IMR-90 (cell line): Measurements from ENCODE around the gene RPS6KA2. TPM values are rescaled to one million over a fixed set of nuclear protein-coding genes. Genes with fewer than 3 reads are reported as not detected.

ENCODE experiments used
- ATAC-seq: fragments of 200-7000 bp; cut with Tn5 transposase; 2 replicates; pipeline ENCODE4 v1.9.1; 2020; ENCODE audit warnings: low read depth, mild to moderate bottlenecking, moderate library complexity
- BruUV-seq: library from RNA; stranded (reverse); fragments of 400-500 nt; replicated peaks from 2 replicates; lab custom pipeline; 2021; lab: Mats Ljungman, UMichigan
- CTCF ChIA-PET: fragments of 300-600 bp; formaldehyde crosslinking; extraction: SDS; loops from one replicate; lab custom pipeline; 2021; ENCODE audit warnings: antibody characterized with exemption; lab: Yijun Ruan, JAX
- POLR2A ChIA-PET: fragments of 300-600 bp; sonication (Branson Sonifier 250); formaldehyde crosslinking; loops from one replicate; lab custom pipeline; 2022; ENCODE audit warnings: antibody characterized with exemption; ENCODE audit not compliant: unreplicated experiment; lab: Charles Lee
- DNase-seq: peaks from one replicate; pipeline ENCODE4 v3.0.0; 2013
- H2AFZ ChIP-seq: replicated peaks from 2 replicates; pipeline ENCODE3; 2013; ENCODE audit warnings: low read length, mild to moderate bottlenecking; ENCODE audit not compliant: poor library complexity
- H2AK5ac ChIP-seq: 2 replicates; pipeline ENCODE4 v1.6.1; 2013; ENCODE audit warnings: low read depth, low read length, inconsistent platforms
- H2AK9ac ChIP-seq: replicated peaks from 2 replicates; pipeline ENCODE3; 2013; ENCODE audit warnings: mild to moderate bottlenecking, low read depth, low read length, moderate library complexity; ENCODE audit not compliant: poor library complexity
- H2BK120ac ChIP-seq: 2 replicates; pipeline ENCODE4 v1.6.1; 2013; ENCODE audit warnings: low read depth, low read length, inconsistent platforms
- H2BK15ac ChIP-seq: 3 replicates; pipeline ENCODE4 v1.6.1; 2013; ENCODE audit warnings: low read depth, low read length, inconsistent platforms
- H2BK20ac ChIP-seq: 2 replicates; pipeline ENCODE4 v1.6.1; 2013; ENCODE audit warnings: low read depth, mild to moderate bottlenecking, inconsistent platforms, low read length, moderate library complexity
- H2BK5ac ChIP-seq: 2 replicates; pipeline ENCODE4 v1.6.1; 2013; ENCODE audit warnings: mild to moderate bottlenecking, low read depth, low read length, inconsistent platforms; ENCODE audit not compliant: poor library complexity, severe bottlenecking
- H3K14ac ChIP-seq: replicated peaks from 2 replicates; pipeline ENCODE4 v1.6.1; 2013; ENCODE audit warnings: low read depth, low read length, inconsistent platforms
- H3K18ac ChIP-seq: 2 replicates; pipeline ENCODE4 v1.6.1; 2013; ENCODE audit warnings: low read depth, low read length, control low read depth
- H3K23ac ChIP-seq: 2 replicates; pipeline ENCODE4 v1.6.1; 2013; ENCODE audit warnings: low read depth, low read length, inconsistent platforms
- H3K27ac ChIP-seq: 2 replicates; pipeline ENCODE4 v1.5.1; 2013; ENCODE audit warnings: mild to moderate bottlenecking, control low read depth, low read length; ENCODE audit not compliant: insufficient read depth
- H3K27me3 ChIP-seq: 2 replicates; pipeline ENCODE4 v1.6.1; 2013; ENCODE audit warnings: low read length; ENCODE audit not compliant: control insufficient read depth, insufficient read depth
- H3K36me3 ChIP-seq: 2 replicates; pipeline ENCODE4 v1.6.1; 2013; ENCODE audit warnings: low read length, mixed read lengths; ENCODE audit not compliant: control insufficient read depth, insufficient read depth
- H3K4ac ChIP-seq: 2 replicates; pipeline ENCODE4 v1.6.1; 2013; ENCODE audit warnings: low read depth, low read length, inconsistent platforms
- H3K4me1 ChIP-seq: 2 replicates; pipeline ENCODE4 v1.6.1; 2013; ENCODE audit warnings: low read length, mixed read lengths; ENCODE audit not compliant: control insufficient read depth, insufficient read depth
- H3K4me2 ChIP-seq: 2 replicates; pipeline ENCODE4 v1.6.1; 2013; ENCODE audit warnings: low read depth, mild to moderate bottlenecking, control low read depth, low read length, moderate library complexity
- H3K4me3 ChIP-seq: 2 replicates; pipeline ENCODE4 v1.5.1; 2013; ENCODE audit warnings: low read depth, mild to moderate bottlenecking, control low read depth, low read length, moderate library complexity; ENCODE audit not compliant: insufficient read depth
- H3K56ac ChIP-seq: 2 replicates; pipeline ENCODE4 v1.6.1; 2013; ENCODE audit warnings: low read length, inconsistent platforms; ENCODE audit not compliant: insufficient read depth; ENCODE audit errors: extremely low read depth
- H3K79me1 ChIP-seq, 2 experiments: 2 replicates each; pipeline ENCODE4 v1.6.1; 2013; ENCODE audit warnings: low read length in 2 of 2, inconsistent platforms in 1 of 2, low read depth in 1 of 2
- H3K9ac ChIP-seq: 2 replicates; pipeline ENCODE4 v1.6.1; 2013; ENCODE audit warnings: low read depth, low read length, control low read depth
- H3K9me1 ChIP-seq: 2 replicates; pipeline ENCODE4 v1.6.1; 2013; ENCODE audit warnings: low read length, inconsistent platforms; ENCODE audit not compliant: insufficient read depth
- H3K9me3 ChIP-seq: 2 replicates; pipeline ENCODE4 v1.6.1; 2013; ENCODE audit warnings: low read length; ENCODE audit not compliant: control insufficient read depth, insufficient read depth
- H4K20me1 ChIP-seq: 2 replicates; pipeline ENCODE4 v1.6.1; 2013; ENCODE audit warnings: low read length, inconsistent platforms; ENCODE audit not compliant: insufficient read depth
- H4K5ac ChIP-seq: 2 replicates; pipeline ENCODE4 v1.6.1; 2013; ENCODE audit warnings: mild to moderate bottlenecking, low read depth, low read length, control low read depth
- H4K8ac ChIP-seq, 2 experiments: 2 replicates each; pipeline ENCODE4 v1.6.1; 2013; ENCODE audit warnings: low read depth in 2 of 2, low read length in 2 of 2, control low read depth in 1 of 2, inconsistent platforms in 1 of 2
- H4K91ac ChIP-seq: 2 replicates; pipeline ENCODE4 v1.6.1; 2013; ENCODE audit warnings: low read depth, low read length, inconsistent platforms; ENCODE audit not compliant: insufficient read depth
- CHD1 ChIP-seq: IDR thresholded peaks from 2 replicates; pipeline ENCODE4 v1.6.1; 2012; ENCODE audit warnings: low read depth, low read length, improper control_type of control experiment
- FOS ChIP-seq: fragments of 150-350 bp; IDR thresholded peaks from 2 replicates; pipeline ENCODE4 v1.6.1; 2016; ENCODE audit warnings: low read depth, low read length
- MAZ ChIP-seq: IDR thresholded peaks from 2 replicates; pipeline ENCODE4 v1.6.1; 2012; ENCODE audit warnings: low read depth, mild to moderate bottlenecking, low read length, improper control_type of control experiment, moderate library complexity, borderline replicate concordance
- RAD21 ChIP-seq: IDR thresholded peaks from 2 replicates; pipeline ENCODE4 v1.6.1; 2012; ENCODE audit warnings: low read length, improper control_type of control experiment
- SMC3 ChIP-seq: fragments of 150-350 bp; IDR thresholded peaks from 2 replicates; pipeline ENCODE4 v1.6.1; 2016; ENCODE audit warnings: low read depth, mild to moderate bottlenecking, antibody characterized with exemption, low read length, moderate library complexity
- WGBS, 2 experiments: methylation state at CpG; one replicate each; pipeline versions ENCODE4 v1.1.5 to v1.1.7; 2013; ENCODE audit warnings: missing lambda C conversion rate in 2 of 2; ENCODE audit not compliant: insufficient read length in 1 of 2; ENCODE audit errors: extremely low coverage in 2 of 2; 5-methylcytosine and 5-hydroxymethylcytosine counted together
- dilution Hi-C: fragments of 300-500 bp; cut with HindIII; formaldehyde crosslinking; loops from one replicate; pipeline ENCODE4 v1.14.3; 2018; ENCODE audit warnings: low sequenced_read_pairs; ENCODE audit not compliant: unreplicated experiment
- in situ Hi-C: fragments of 300-500 bp; cut with MboI; formaldehyde crosslinking; loops from 3 replicates; pipeline ENCODE4 v1.14.3; 2019; ENCODE audit warnings: low sequenced_read_pairs, inconsistent platforms, mixed read lengths
- intact Hi-C: fragments of 100-400 bp; cut with micrococcal nuclease; formaldehyde crosslinking; loops from 2 replicates; pipeline ENCODE4 v1.10.0; 2022
- polyA plus RNA-seq, 3 experiments: library from polyadenylated mRNA; depleted of rRNA; stranded (reverse); fragments of >200 nt; gene quantifications; 2 replicates each; pipeline ENCODE4 v1.2.3, GENCODE V29; 2012; ENCODE audit warnings: low replicate concordance in 1 of 3
- total RNA-seq: library from RNA; depleted of rRNA; stranded (reverse); fragments of >200 nt; gene quantifications from 2 replicates; pipeline ENCODE4 v1.2.3, GENCODE V29; 2012

Gene RPS6KA2
- total and polyA plus RNA-seq, 2 of the 4 experiments (the other 2 are of a cell fraction) = 26.9 to 31.3 TPM

DNA sequence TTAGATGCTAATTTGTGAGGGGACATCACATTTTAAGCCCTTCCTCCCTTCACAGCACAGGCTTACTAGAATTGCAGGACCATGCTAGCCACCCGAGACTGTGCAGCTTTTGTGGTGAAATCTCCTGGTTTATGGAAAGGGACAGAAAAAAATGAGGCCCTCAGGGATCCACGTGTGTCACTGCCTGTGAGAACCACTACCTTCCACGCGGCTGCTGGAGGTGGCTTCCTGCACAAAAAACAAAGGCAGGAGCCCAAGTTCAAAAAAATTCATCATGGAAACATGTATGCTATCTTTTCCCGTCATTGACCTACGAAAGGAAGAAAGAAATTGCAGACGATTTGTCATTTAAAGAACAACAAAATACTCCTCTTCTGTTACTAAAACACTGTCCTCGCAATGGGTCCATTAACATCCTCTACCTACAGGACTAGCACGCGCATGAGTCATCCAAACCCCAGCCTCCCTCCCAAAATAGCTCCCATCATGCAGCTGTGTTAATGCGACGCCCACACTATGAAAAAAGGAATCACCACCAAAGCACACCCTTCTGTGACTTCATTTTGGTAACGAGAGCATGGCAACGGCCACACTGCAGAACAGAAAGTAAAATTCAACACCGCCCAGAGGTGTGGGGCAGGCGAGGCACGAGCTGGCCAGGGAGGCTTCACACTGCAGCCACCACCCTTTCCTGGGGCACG is 86.3 kb downstream of the RPS6KA2 start:
- no peak overlapping the region for H3K27ac ChIP-seq
- H3K4me3 ChIP-seq = no peak overlapping the region
- H4K91ac ChIP-seq = no peak overlapping the region
- H2BK20ac ChIP-seq = no peak overlapping the region
- dilution Hi-C loops = no loop called here
- ATAC-seq (no peak), DNase-seq (peak; percentile 17)
- H3K23ac ChIP-seq = no peak overlapping the region
- TF ChIP-seq FOS (peak; percentile 19; the same call in 1 of the 2 replicates), SMC3 (no peak), CHD1 (no peak), MAZ (no peak), RAD21 (no peak)
- H3K9ac ChIP-seq = no peak overlapping the region
- no peak overlapping the region for H4K8ac ChIP-seq
- no peak overlapping the region for H3K4ac ChIP-seq
- no peak overlapping the region for H4K5ac ChIP-seq
- H3K4me2 ChIP-seq = no peak overlapping the region
- H2BK5ac ChIP-seq = no peak overlapping the region
- H3K4me1 ChIP-seq = peaks cover 5% of the 10 kb centered on the region; the same call in 1 of the 2 replicates
- no peak overlapping the region for H3K14ac ChIP-seq
- no peak overlapping the region for H2AK5ac ChIP-seq
- H2BK15ac ChIP-seq = no peak overlapping the region
- BruUV-seq = no TSS peak
- ChIA-PET CTCF (no interaction called here), POLR2A (no interaction called here)
- H3K27me3 ChIP-seq = no peaks in the 10 kb centered on the region
- no peak overlapping the region for H2AK9ac ChIP-seq
- 85% methylated on average over 8 of the region's 18 CpGs; no CpG with 5 or more reads in 1 of the 2 experiments for WGBS, 2 experiments
- H3K36me3 ChIP-seq = peaks cover 23% of the 10 kb centered on the region
- intact Hi-C loops = no loop called here
- no peak overlapping the region for H3K56ac ChIP-seq
- peaks cover 17% of the 10 kb centered on the region; the same call in 1 of the 2 replicates for H4K20me1 ChIP-seq
- no peak overlapping the region for H2BK120ac ChIP-seq
- in situ Hi-C loops = no loop called here
- H3K9me3 ChIP-seq = no peaks in the 10 kb centered on the region
- H3K9me1 ChIP-seq = peaks cover 15% of the 10 kb centered on the region; the same call in 1 of the 2 replicates
- H3K79me1 ChIP-seq = peaks cover 13 to 27% of the 10 kb centered on the region in 2 experiments; a peak in 3 of 4 replicates
- H2AFZ ChIP-seq = no peak overlapping the region
- H3K18ac ChIP-seq = no peak overlapping the region
